ENCODE data around the gene ATF2.

The ATF2 gene

DNA sequence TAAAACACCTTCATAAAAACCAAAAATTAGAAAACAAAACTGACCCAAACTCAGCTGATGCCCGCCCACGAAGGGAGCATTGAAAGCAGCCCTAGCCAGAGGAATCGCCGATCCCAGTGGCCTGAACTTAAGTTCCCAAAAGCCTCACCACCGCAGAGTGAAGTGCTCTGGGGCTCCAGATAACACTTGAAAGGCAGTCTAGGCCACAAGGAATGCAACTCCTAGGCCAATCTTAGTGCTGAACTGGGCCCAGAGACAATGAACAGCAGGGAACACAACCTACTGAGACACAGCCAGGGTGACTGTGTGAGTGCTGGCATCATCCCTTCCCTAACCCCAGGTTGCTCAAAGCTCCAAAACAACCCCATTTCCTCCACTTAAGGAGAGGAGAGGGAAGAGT is 103.2 kb downstream of the ATF2 start:
- Histone ChIP-seq H3K4me3 (no peak overlapping the region), H3K27ac (no peak overlapping the region), H3K36me3 (ENCODE audit: insufficient read depth, low read length) (peaks cover 14% of the 10 kb centered on the region), H3K9me3 (ENCODE audit: low read depth, low read length) (no peaks in the 10 kb centered on the region), H3K9ac (ENCODE audit: insufficient read length) (no peak overlapping the region)
- TF ChIP-seq EZH2 (IDR thresholded peaks at IDR 0.05) (no peak), FOXP2 (optimal IDR thresholded peaks at IDR 0.05; ENCODE audit: control extremely low read depth, extremely low read length, insufficient read depth) (no peak), POLR2AphosphoS5 (IDR thresholded peaks at IDR 0.05; ENCODE audit: borderline replicate concordance, low read depth, low read length) (no peak)
- no peak for DNase-seq (ENCODE audit: low read depth, low spot score)

DNA sequence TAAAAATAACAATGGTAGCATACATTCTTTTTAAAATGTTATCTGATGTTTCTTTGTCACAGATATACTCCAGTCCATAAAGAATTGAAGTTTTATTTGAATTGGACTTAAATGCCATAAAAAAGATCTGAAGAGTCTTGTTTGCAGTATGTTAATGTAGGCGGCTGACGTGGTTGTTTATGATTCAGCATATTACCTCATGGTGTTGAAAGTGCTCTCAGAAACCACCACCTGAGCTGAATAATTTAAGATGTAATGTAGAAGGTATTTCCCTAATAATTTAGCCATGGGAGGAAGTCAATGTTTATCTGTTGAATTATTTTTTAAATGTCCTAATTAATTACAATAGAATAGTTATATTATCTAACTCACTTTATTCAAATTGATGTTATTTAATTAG is 104.3 kb downstream of the ATF2 start:
- DNase-seq (ENCODE audit: low read depth, low spot score): no peak
- Histone ChIP-seq H3K27ac (no peak overlapping the region), H3K4me3 (no peak overlapping the region), H3K9me3 (ENCODE audit: low read depth, low read length) (no peaks in the 10 kb centered on the region), H3K36me3 (ENCODE audit: insufficient read depth, low read length) (peaks cover 18% of the 10 kb centered on the region), H3K9ac (ENCODE audit: insufficient read length) (no peak overlapping the region)
- TF ChIP-seq FOXP2 (optimal IDR thresholded peaks at IDR 0.05; ENCODE audit: control extremely low read depth, extremely low read length, insufficient read depth) (no peak), EZH2 (IDR thresholded peaks at IDR 0.05) (no peak), POLR2AphosphoS5 (IDR thresholded peaks at IDR 0.05; ENCODE audit: borderline replicate concordance, low read depth, low read length) (no peak)

GRCh38 chr2:175062787-175063585 is 105.0 kb downstream of the ATF2 start:
- Histone ChIP-seq H3K27ac (no peak overlapping the region), H3K36me3 (ENCODE audit: insufficient read depth, low read length) (peaks cover 18% of the 10 kb centered on the region), H3K4me3 (no peak overlapping the region), H3K9me3 (ENCODE audit: low read depth, low read length) (no peaks in the 10 kb centered on the region), H3K9ac (ENCODE audit: insufficient read length) (no peak overlapping the region)
- DNase-seq (ENCODE audit: low read depth, low spot score): no peak
- TF ChIP-seq FOXP2 (optimal IDR thresholded peaks at IDR 0.05; ENCODE audit: control extremely low read depth, extremely low read length, insufficient read depth): no peak
- no peak for TF ChIP-seq EZH2 (IDR thresholded peaks at IDR 0.05)
- TF ChIP-seq POLR2AphosphoS5 (IDR thresholded peaks at IDR 0.05; ENCODE audit: borderline replicate concordance, low read depth, low read length): no peak

DNA sequence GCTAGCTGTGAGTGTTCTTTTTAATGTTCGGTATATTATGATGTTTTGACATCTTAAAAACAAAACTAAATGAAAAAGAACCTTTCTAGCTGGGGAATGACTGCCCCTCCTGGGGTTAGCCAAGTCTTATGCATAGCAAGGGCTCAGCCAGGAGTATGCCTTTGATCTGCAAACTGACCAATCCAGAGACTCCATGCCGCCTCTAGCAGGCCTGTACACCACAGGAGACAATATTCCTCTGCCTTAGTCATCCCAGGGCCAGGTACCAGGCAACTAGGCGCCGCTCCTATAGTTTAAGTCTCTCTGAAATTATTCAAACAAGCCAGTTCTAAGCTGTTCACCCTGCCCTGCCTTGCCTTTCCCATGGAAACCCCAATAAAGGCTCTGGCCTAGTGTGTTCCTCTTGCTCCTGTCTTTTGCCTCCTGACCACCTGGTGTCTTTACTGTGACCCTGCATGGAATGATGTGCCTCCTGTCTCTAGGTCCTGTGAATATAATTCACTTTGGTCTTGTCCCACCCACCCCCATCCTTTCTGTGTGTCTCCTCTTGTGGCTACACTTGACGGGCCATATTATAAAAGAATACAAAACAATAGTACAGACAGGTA is 110.8 kb downstream of the ATF2 start:
- Histone ChIP-seq H3K4me3 (no peak overlapping the region), H3K9ac (ENCODE audit: insufficient read length) (no peak overlapping the region)

DNA sequence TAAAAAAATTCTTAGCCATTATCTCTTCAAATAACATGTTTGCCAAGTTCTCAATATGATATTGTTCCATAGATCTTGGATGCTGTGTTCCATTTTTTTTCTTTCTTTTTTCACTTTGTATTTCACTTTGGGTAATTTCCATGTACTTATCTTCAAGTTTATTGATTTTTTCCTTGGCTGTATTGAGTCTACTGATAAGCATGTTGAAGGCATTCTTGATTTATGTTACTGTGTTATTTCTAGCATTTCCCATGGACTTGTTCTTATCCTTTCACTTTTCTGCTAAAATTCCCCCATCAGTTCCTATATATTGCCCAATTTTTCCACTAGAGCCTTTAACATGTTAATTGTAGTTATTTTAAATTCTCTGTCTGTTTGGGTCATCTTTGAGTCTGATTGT is 112.0 kb downstream of the ATF2 start:
- DNase-seq (ENCODE audit: low read depth, low spot score): no peak
- no peaks in the 10 kb centered on the region for H3K9me3 ChIP-seq (ENCODE audit: low read depth, low read length)
- peaks cover 4% of the 10 kb centered on the region; the same call in 1 of the 2 replicates for H3K36me3 ChIP-seq (ENCODE audit: insufficient read depth, low read length)
- no peak for TF ChIP-seq POLR2AphosphoS5 (IDR thresholded peaks at IDR 0.05; ENCODE audit: borderline replicate concordance, low read depth, low read length)
- no peak for TF ChIP-seq FOXP2 (optimal IDR thresholded peaks at IDR 0.05; ENCODE audit: control extremely low read depth, extremely low read length, insufficient read depth)
- no peak for TF ChIP-seq EZH2 (IDR thresholded peaks at IDR 0.05)
- H3K4me3 ChIP-seq: no peak overlapping the region
- no peak overlapping the region for H3K9ac ChIP-seq (ENCODE audit: insufficient read length)
- H3K27ac ChIP-seq: no peak overlapping the region

More for the DNA sequence above, 110.8 kb downstream of the ATF2 start:
- no peak for TF ChIP-seq FOXP2 (optimal IDR thresholded peaks at IDR 0.05; ENCODE audit: control extremely low read depth, extremely low read length, insufficient read depth)
- TF ChIP-seq POLR2AphosphoS5 (IDR thresholded peaks at IDR 0.05; ENCODE audit: borderline replicate concordance, low read depth, low read length): no peak
- TF ChIP-seq EZH2 (IDR thresholded peaks at IDR 0.05): no peak
- Histone ChIP-seq H3K9me3 (ENCODE audit: low read depth, low read length) (no peaks in the 10 kb centered on the region), H3K27ac (no peak overlapping the region), H3K36me3 (ENCODE audit: insufficient read depth, low read length) (peaks cover 4% of the 10 kb centered on the region; the same call in 1 of the 2 replicates)
- no peak for DNase-seq (ENCODE audit: low read depth, low spot score)

DNA sequence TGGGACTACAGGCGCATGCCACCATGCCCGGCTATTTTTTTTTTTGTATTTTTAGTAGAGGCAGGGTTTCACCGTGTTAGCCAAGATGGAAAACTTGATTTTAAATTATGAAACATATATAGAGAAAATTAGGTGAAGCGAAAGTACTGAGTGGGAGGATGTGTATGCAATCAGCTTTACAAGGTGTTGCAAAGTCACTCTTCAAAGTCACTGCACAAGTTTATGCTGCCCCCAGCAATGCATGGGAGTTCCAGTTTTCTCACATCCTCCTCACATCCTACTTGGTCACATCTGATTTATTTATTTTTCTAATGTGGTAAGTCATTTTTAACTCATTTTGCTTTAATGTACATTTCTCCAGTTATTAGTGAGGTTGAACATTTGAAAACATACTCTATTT is 113.7 kb downstream of the ATF2 start:
- Histone ChIP-seq H3K9ac (ENCODE audit: insufficient read length) (no peak overlapping the region), H3K4me3 (no peak overlapping the region), H3K36me3 (ENCODE audit: insufficient read depth, low read length) (peaks cover 4% of the 10 kb centered on the region; the same call in 1 of the 2 replicates), H3K9me3 (ENCODE audit: low read depth, low read length) (no peaks in the 10 kb centered on the region), H3K27ac (no peak overlapping the region)
- no peak for DNase-seq (ENCODE audit: low read depth, low spot score)
- TF ChIP-seq EZH2 (IDR thresholded peaks at IDR 0.05): no peak
- no peak for TF ChIP-seq POLR2AphosphoS5 (IDR thresholded peaks at IDR 0.05; ENCODE audit: borderline replicate concordance, low read depth, low read length)
- no peak for TF ChIP-seq FOXP2 (optimal IDR thresholded peaks at IDR 0.05; ENCODE audit: control extremely low read depth, extremely low read length, insufficient read depth)

DNA sequence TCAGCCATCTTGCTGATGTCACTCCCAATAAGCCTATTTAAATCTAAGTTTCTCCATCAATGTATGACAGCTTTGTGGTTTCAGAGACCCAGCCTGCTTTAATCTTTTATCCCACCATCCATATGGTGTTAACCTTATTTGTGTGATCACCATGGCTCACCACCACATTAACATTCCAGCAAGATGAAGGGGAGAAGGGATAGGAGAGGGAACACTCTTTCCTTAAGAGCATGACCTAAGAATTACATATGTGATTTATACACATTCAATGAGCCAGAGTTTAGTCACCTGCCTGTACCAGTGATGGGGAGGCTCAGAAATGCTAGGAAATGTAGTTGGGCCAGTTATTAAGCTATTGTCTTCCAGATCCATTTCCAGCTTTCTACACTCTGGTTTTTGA is 118.3 kb downstream of the ATF2 start:
- no peak for DNase-seq (ENCODE audit: low read depth, low spot score)
- Histone ChIP-seq H3K9ac (ENCODE audit: insufficient read length) (no peak overlapping the region), H3K27ac (no peak overlapping the region), H3K36me3 (ENCODE audit: insufficient read depth, low read length) (no peaks in the 10 kb centered on the region), H3K4me3 (no peak overlapping the region), H3K9me3 (ENCODE audit: low read depth, low read length) (no peaks in the 10 kb centered on the region)
- TF ChIP-seq FOXP2 (optimal IDR thresholded peaks at IDR 0.05; ENCODE audit: control extremely low read depth, extremely low read length, insufficient read depth) (no peak), EZH2 (IDR thresholded peaks at IDR 0.05) (no peak), POLR2AphosphoS5 (IDR thresholded peaks at IDR 0.05; ENCODE audit: borderline replicate concordance, low read depth, low read length) (no peak)

DNA sequence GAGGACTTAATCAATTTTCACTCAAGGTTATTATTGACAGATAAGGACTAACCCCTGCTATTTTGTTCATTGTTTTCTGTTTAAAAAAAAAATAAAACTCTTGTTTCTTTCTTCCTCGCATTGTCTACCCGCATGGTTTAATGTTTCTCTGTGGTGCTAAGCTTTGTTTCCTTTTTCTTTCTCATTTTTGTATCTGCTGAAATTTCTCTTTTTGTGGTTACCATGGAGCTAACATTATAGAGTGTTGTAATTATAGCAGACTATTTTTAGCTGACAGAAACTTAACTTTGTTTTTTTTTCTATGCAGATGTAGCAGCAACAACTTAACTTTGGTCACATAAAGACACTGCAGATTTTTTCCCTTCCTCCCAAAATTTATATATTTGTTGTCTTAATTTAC is 119.7 kb downstream of the ATF2 start:
- DNase-seq (ENCODE audit: low read depth, low spot score): no peak
- H3K36me3 ChIP-seq (ENCODE audit: insufficient read depth, low read length): no peaks in the 10 kb centered on the region
- no peak for TF ChIP-seq FOXP2 (optimal IDR thresholded peaks at IDR 0.05; ENCODE audit: control extremely low read depth, extremely low read length, insufficient read depth)
- TF ChIP-seq EZH2 (IDR thresholded peaks at IDR 0.05): no peak
- TF ChIP-seq POLR2AphosphoS5 (IDR thresholded peaks at IDR 0.05; ENCODE audit: borderline replicate concordance, low read depth, low read length): no peak
- no peak overlapping the region for H3K27ac ChIP-seq
- no peak overlapping the region for H3K4me3 ChIP-seq
- H3K9me3 ChIP-seq (ENCODE audit: low read depth, low read length): no peaks in the 10 kb centered on the region
- H3K9ac ChIP-seq (ENCODE audit: insufficient read length): no peak overlapping the region
